Right atrium auricular region (tissue), 2 donors: ENCODE measurements around the gene CPT1B. TPM values are rescaled to one million over a fixed set of nuclear protein-coding genes. Genes with fewer than 3 reads are reported as not detected.

Experiments
- DNase-seq: peaks from one replicate; pipeline ENCODE4 v3.0.0-alpha.2; 2019; ENCODE audit warnings: low spot score
- H3K27ac ChIP-seq, 2 donors: fragments of 200-600 bp; sonication (generic); 1 replicate in 1 of 2; 2 replicates in 1 of 2; pipeline ENCODE4 v1.5.1; 2016 to 2019
- H3K27me3 ChIP-seq, 2 donors: fragments of 200-600 bp; sonication (generic); one replicate each; pipeline versions ENCODE4 v1.5.1 to v1.6.0; 2017 to 2019
- H3K36me3 ChIP-seq: fragments of 200-600 bp; sonication (generic); one replicate; pipeline ENCODE4 v1.5.1; 2016
- H3K4me1 ChIP-seq, 2 donors: fragments of 200-600 bp; sonication (generic); one replicate each; pipeline versions ENCODE4 v1.5.1 to v1.6.0; 2017 to 2019
- H3K4me3 ChIP-seq, 2 donors: fragments of 200-600 bp; sonication (generic); 1 replicate in 1 of 2; 2 replicates in 1 of 2; pipeline ENCODE4 v1.5.1; 2017 to 2019; ENCODE audit warnings: mild to moderate bottlenecking in 1 of 2, moderate library complexity in 1 of 2
- H3K9me3 ChIP-seq, 2 donors: fragments of 200-600 bp; sonication (generic); one replicate each; pipeline ENCODE4 v1.5.1; 2019
- total RNA-seq, 2 donors: library from RNA; depleted of rRNA; stranded (reverse); fragments of >200 nt; gene quantifications; one replicate each; pipeline ENCODE4 v1.1.0, GENCODE V29; 2016
- TF ChIP-seq, protein P1 (sequence below), 2 donors: fragments of 200-600 bp; sonication (generic); IDR thresholded peaks; one replicate each; pipeline ENCODE4 v1.5.1; 2019; ENCODE audit warnings: antibody characterized with exemption in 2 of 2

CPT1B gene
- total RNA-seq, 2 donors from 2014 or later: 184 to 281 TPM

GRCh38 chr22:50597097-50597496 is 18.9 kb upstream of the CPT1B start:
- H3K27ac ChIP-seq: no peak overlapping the region
- H3K4me3 ChIP-seq: no peak overlapping the region
- no peaks in the 10 kb centered on the region for H3K9me3 ChIP-seq
- H3K36me3 ChIP-seq: no peaks in the 10 kb centered on the region
- H3K4me1 ChIP-seq: peaks cover 0 to 11% of the 10 kb centered on the region in 2 donors
- DNase-seq: no peak
- no peaks in the 10 kb centered on the region for H3K27me3 ChIP-seq
- TF ChIP-seq, protein P1, sequence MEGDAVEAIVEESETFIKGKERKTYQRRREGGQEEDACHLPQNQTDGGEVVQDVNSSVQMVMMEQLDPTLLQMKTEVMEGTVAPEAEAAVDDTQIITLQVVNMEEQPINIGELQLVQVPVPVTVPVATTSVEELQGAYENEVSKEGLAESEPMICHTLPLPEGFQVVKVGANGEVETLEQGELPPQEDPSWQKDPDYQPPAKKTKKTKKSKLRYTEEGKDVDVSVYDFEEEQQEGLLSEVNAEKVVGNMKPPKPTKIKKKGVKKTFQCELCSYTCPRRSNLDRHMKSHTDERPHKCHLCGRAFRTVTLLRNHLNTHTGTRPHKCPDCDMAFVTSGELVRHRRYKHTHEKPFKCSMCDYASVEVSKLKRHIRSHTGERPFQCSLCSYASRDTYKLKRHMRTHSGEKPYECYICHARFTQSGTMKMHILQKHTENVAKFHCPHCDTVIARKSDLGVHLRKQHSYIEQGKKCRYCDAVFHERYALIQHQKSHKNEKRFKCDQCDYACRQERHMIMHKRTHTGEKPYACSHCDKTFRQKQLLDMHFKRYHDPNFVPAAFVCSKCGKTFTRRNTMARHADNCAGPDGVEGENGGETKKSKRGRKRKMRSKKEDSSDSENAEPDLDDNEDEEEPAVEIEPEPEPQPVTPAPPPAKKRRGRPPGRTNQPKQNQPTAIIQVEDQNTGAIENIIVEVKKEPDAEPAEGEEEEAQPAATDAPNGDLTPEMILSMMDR (IDR thresholded peaks at IDR 0.05): no peak

- Histone ChIP-seq H3K4me1 (peaks cover 0 to 4% of the 10 kb centered on the region in 2 donors), H3K36me3 (no peaks in the 10 kb centered on the region), H3K4me3 (no peak overlapping the region), H3K27me3 (no peaks in the 10 kb centered on the region), H3K9me3 (no peaks in the 10 kb centered on the region), H3K27ac (no peak overlapping the region)
- TF ChIP-seq, protein P1 (IDR thresholded peaks at IDR 0.05): no peak
- DNase-seq: no peak
Measured at GRCh38 chr22:50595189-50595588, 17.0 kb upstream of the CPT1B start.

DNA sequence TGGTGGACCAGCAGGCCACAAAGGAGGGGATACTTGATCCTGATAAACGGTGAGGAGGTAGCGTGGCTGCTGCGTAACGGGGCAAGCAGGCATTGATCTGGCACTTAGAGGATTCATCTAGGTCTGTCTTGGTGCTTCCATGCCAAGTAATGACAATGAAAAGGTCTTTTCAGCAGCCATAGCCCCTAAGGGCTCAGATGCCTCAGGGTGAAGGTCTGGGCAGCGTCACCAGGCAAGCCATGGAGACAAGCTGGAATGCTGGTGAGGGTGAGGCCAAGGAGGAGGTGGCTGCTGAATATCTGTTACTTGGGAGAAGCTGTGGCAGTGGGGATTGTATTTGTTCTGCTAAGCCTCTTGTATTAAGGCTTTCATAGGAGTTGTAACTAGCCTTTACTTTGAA is 9.2 kb upstream of the CPT1B start:
- Histone ChIP-seq H3K4me3 (no peak overlapping the region), H3K27me3 (no peaks in the 10 kb centered on the region), H3K36me3 (no peaks in the 10 kb centered on the region), H3K27ac (no peak overlapping the region), H3K9me3 (no peaks in the 10 kb centered on the region), H3K4me1 (peaks cover 0 to 8% of the 10 kb centered on the region in 2 donors)
- TF ChIP-seq, protein P1 (IDR thresholded peaks at IDR 0.05): no peak
- DNase-seq: no peak

DNA sequence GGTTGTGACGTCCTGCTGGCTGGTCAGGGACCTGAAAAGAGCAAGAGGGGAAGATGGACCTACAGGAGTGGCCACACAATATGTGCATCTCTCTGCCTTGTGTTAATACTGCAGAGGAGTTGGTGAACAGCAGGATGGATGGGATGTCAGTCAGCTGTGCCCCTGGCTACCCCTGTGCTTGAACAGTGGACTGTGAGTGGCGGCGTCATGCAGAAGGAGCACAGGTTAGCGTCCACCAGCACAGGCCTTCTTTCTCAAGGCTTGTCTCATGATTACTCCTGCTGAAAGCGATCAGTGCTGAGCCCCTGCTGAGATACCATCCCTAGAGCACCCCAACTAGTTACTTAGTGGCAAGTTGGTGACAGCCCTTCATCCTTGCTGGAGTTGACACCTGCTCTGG is 8.2 kb upstream of the CPT1B start:
- no peak for DNase-seq
- Histone ChIP-seq H3K27ac (no peak overlapping the region), H3K27me3 (no peaks in the 10 kb centered on the region), H3K4me1 (peaks cover 0 to 15% of the 10 kb centered on the region in 2 donors), H3K36me3 (no peaks in the 10 kb centered on the region), H3K4me3 (no peak overlapping the region), H3K9me3 (no peaks in the 10 kb centered on the region)
- TF ChIP-seq, protein P1 (IDR thresholded peaks at IDR 0.05): no peak

GRCh38 chr22:50585781-50586180 is 7.6 kb upstream of the CPT1B start:
- Histone ChIP-seq H3K4me1 (peaks cover 0 to 21% of the 10 kb centered on the region in 2 donors), H3K9me3 (no peaks in the 10 kb centered on the region), H3K27me3 (no peaks in the 10 kb centered on the region), H3K27ac (no peak overlapping the region), H3K4me3 (no peak overlapping the region), H3K36me3 (no peaks in the 10 kb centered on the region)
- TF ChIP-seq, protein P1 (IDR thresholded peaks at IDR 0.05): no peak
- DNase-seq: no peak

GRCh38 chr22:50585238-50585637 is 7.0 kb upstream of the CPT1B start:
- no peaks in the 10 kb centered on the region for H3K27me3 ChIP-seq
- no peak overlapping the region for H3K27ac ChIP-seq
- no peaks in the 10 kb centered on the region for H3K9me3 ChIP-seq
- no peak for DNase-seq
- no peak overlapping the region for H3K4me3 ChIP-seq
- H3K36me3 ChIP-seq: no peaks in the 10 kb centered on the region
- TF ChIP-seq, protein P1 (IDR thresholded peaks at IDR 0.05): no peak
- H3K4me1 ChIP-seq: peaks cover 0 to 22% of the 10 kb centered on the region in 2 donors
